Activated naive CD8-positive, alpha-beta T cell treated with anti-CD3 and anti-CD28 coated beads, Interleukin-2, amount 10 ng/mL, durations not matched to agents 7 days and 5 days (primary cell): ENCODE data around the gene SLITRK1. TPM values are rescaled to one million over a fixed set of nuclear protein-coding genes. Genes with fewer than 3 reads are reported as not detected.

ENCODE experiments used
- ATAC-seq: fragments of 150-1000 bp; cut with Tn5 transposase; one replicate; pipeline ENCODE4 v1.10.0; 2021; ENCODE audit warnings: low read depth, moderate library complexity
- POLR2A ChIA-PET: fragments of 350-600 bp; sonication (Branson Sonifier 250); formaldehyde crosslinking; loops from one replicate; lab custom pipeline; 2021; ENCODE audit warnings: antibody characterized with exemption; lab: Charles Lee
- DNase-seq: peaks from one replicate; pipeline ENCODE4 v3.0.0; 2021
- H3K27ac Mint-ChIP-seq: one replicate; pipeline ENCODE4 v1.8.0; 2022; ENCODE audit warnings: mild to moderate bottlenecking, mixed read lengths
- H3K27me3 Mint-ChIP-seq: one replicate; pipeline ENCODE4 v1.8.0; 2022; ENCODE audit warnings: mild to moderate bottlenecking, moderate library complexity, mixed read lengths
- H3K36me3 Mint-ChIP-seq: one replicate; pipeline ENCODE4 v1.8.0; 2021; ENCODE audit warnings: mild to moderate bottlenecking, mixed read lengths
- H3K4me1 Mint-ChIP-seq: one replicate; pipeline ENCODE4 v1.8.0; 2021; ENCODE audit warnings: mixed read lengths
- H3K4me3 Mint-ChIP-seq: one replicate; pipeline ENCODE4 v1.8.0; 2022; ENCODE audit warnings: mild to moderate bottlenecking, moderate library complexity, mixed read lengths
- H3K9me3 Mint-ChIP-seq: one replicate; pipeline ENCODE4 v1.8.0; 2021; ENCODE audit warnings: mixed read lengths
- total RNA-seq, 2 experiments: library from RNA; stranded (reverse); gene quantifications; one replicate each; pipeline ENCODE4 v1.2.3, GENCODE V29; 2021

SLITRK1 gene
- total RNA-seq, 2 experiments from 2014 or later: not detected

DNA sequence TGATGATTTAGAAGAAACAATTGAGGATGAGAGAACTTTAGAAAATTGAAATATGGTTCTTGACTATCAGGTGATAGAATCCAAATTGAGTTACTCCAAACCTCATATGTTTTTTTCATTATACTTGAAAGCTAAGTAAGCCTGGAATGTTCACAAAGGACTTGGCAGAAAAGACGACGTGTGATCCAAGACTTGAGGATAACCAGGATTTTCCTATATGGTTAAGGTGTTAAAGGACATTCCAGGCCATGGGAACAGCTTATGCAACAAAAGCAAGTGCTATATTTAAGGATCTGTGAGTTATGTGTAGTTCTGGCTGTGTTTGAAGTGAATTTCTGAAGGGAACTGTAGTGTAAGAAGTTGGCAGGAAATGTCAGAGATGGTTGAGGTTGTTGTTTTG is 52.5 kb downstream of the SLITRK1 start:
- H3K27me3 Mint-ChIP-seq: no peaks in the 10 kb centered on the region
- no peaks in the 10 kb centered on the region for H3K9me3 Mint-ChIP-seq
- H3K4me1 Mint-ChIP-seq: no peaks in the 10 kb centered on the region
- H3K4me3 Mint-ChIP-seq: no peak overlapping the region
- no peak for ATAC-seq
- POLR2A ChIA-PET: no interaction called here
- no peaks in the 10 kb centered on the region for H3K36me3 Mint-ChIP-seq
- no peak for DNase-seq
- no peak overlapping the region for H3K27ac Mint-ChIP-seq

GRCh38 chr13:83827338-83827737 is 54.9 kb downstream of the SLITRK1 start:
- no peak overlapping the region for H3K27ac Mint-ChIP-seq
- no peak for ATAC-seq
- H3K4me1 Mint-ChIP-seq: no peaks in the 10 kb centered on the region
- H3K9me3 Mint-ChIP-seq: no peaks in the 10 kb centered on the region
- POLR2A ChIA-PET: no interaction called here
- no peaks in the 10 kb centered on the region for H3K27me3 Mint-ChIP-seq
- no peaks in the 10 kb centered on the region for H3K36me3 Mint-ChIP-seq
- no peak for DNase-seq
- H3K4me3 Mint-ChIP-seq: no peak overlapping the region
